ENCODE data around the gene KRIT1. TPM values are rescaled to one million over a fixed set of nuclear protein-coding genes. Genes with fewer than 3 reads are reported as not detected.

Gene KRIT1
- total and polyA plus RNA-seq, 2 of the 13 experiments (the other 11 are each of a cell fraction or from before 2014, with no cell fraction given): 29.4 to 37.7 TPM

DNA sequence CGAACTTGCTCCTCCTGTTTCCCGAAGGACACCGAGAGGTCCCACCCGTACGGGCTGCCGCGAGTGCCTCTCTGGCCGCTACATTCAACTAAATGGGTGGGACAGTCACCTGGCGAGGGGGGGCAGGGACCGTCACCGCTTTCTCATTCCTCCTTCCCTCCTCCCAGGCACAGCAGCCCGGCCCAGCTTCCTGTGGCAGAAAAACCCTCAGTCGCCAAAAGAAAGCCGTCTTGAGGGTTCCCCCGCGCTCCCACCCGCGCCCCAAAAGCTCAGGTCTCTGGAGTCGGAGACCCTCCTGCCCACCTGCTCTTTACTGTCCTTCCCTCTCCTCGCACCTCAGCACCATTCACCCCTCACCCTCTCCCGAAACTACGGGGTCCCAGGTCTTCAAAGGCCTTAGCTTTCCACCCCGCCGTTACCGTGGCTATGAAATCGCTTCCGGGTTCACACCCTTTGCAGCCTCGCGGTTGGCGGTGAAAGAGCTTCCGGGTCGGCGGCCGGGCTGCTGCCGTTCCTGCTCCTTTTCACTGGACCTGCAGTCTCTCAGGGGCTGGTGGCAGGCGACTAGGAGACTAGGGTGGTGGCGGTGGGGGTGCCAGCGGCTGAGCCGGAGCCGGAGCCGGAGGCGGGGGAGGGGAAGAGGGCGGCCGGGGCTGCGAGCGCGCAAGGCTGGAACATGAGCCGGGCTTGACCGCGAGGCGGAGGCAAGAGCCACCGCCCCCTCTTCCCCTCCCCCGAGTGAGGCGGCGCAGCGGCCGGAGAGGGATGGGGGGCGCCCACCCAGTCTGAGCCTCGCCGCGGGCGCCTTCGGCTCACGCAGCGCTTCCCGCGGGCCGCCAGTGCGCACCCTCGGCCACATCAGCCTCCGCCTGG is at the start of gene KRIT1, which contains the start of gene ANKIB1 (continued):
- no peak for TF ChIP-seq ZFP82 (CRISPR knock-in tag; IDR thresholded peaks at IDR 0.05; ENCODE audit: borderline replicate concordance)
- peak; percentile 36 for TF ChIP-seq ZNF781 (CRISPR knock-in tag; IDR thresholded peaks at IDR 0.05; ENCODE audit: borderline replicate concordance, not compliant biosample characterization)
- TF ChIP-seq KLF15 (CRISPR knock-in tag; IDR thresholded peaks at IDR 0.05; ENCODE audit: borderline replicate concordance): no peak
- no peak for TF ChIP-seq SAFB2 (CRISPR knock-in tag; IDR thresholded peaks at IDR 0.05; ENCODE audit: borderline replicate concordance, low read depth)
- peak; percentile 80 for TF ChIP-seq NFYC (CRISPR knock-in tag; IDR thresholded peaks at IDR 0.05)
- TF ChIP-seq TERF1 (CRISPR knock-in tag; IDR thresholded peaks at IDR 0.05): no peak
- TF ChIP-seq ZBTB7A (CRISPR knock-in tag; IDR thresholded peaks at IDR 0.05): peak; percentile 59; the same call in 1 of the 2 replicates
- no peak; the same call in none of the 2 replicates for TF ChIP-seq ZNF317 (CRISPR knock-in tag; IDR thresholded peaks at IDR 0.05)
- TF ChIP-seq ZNF225 (CRISPR knock-in tag; IDR thresholded peaks at IDR 0.05): peak; percentile 80; the same call in 1 of the 2 replicates
- TF ChIP-seq RBM39 (IDR thresholded peaks at IDR 0.05; ENCODE audit: low read depth, low read length, poor library complexity, severe bottlenecking): peak; percentile 95
- no peak for TF ChIP-seq ZNF670 (CRISPR knock-in tag; IDR thresholded peaks at IDR 0.05; ENCODE audit: borderline replicate concordance)
- TF ChIP-seq KMT2B (CRISPR knock-in tag; IDR thresholded peaks at IDR 0.05): peak; percentile 99
- no peak for TF ChIP-seq TEF (CRISPR knock-in tag; IDR thresholded peaks at IDR 0.05)
- 0 out of 2 replicates have a peak, but pooled peaks have one; percentile 25 for TF ChIP-seq SATB2 (CRISPR knock-in tag; IDR thresholded peaks at IDR 0.05)
- peak; percentile 13; the same call in 1 of the 2 replicates for TF ChIP-seq ZMYM3 (CRISPR knock-in tag; IDR thresholded peaks at IDR 0.05)
- TF ChIP-seq SRSF1 (optimal IDR thresholded peaks at IDR 0.05; ENCODE audit: low read depth, low read length): peak; percentile 73
- TF ChIP-seq, protein P1, sequence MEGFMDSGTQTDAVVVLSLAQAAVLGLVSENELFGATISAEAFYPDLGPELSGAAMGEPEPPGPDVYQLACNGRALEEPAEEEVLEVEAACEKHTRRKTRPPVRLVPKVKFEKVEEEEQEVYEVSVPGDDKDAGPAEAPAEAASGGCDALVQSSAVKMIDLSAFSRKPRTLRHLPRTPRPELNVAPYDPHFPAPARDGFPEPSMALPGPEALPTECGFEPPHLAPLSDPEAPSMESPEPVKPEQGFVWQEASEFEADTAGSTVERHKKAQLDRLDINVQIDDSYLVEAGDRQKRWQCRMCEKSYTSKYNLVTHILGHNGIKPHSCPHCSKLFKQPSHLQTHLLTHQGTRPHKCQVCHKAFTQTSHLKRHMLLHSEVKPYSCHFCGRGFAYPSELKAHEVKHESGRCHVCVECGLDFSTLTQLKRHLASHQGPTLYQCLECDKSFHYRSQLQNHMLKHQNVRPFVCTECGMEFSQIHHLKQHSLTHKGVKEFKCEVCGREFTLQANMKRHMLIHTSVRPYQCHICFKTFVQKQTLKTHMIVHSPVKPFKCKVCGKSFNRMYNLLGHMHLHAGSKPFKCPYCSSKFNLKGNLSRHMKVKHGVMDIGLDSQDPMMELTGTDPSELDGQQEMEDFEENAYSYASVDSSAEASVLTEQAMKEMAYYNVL (CRISPR knock-in tag; IDR thresholded peaks at IDR 0.05; ENCODE audit: borderline replicate concordance): 0 out of 2 replicates have a peak, but pooled peaks have one; percentile 22
- TF ChIP-seq ZNF280D (CRISPR knock-in tag; IDR thresholded peaks at IDR 0.05): peak; percentile 85; the same call in 1 of the 2 replicates
- TF ChIP-seq ZFP62 (CRISPR knock-in tag; IDR thresholded peaks at IDR 0.05): no peak
- no peak for TF ChIP-seq SMC3 (IDR thresholded peaks at IDR 0.05; ENCODE audit: low read length)
- no peak; the same call in 1 of the 2 replicates for TF ChIP-seq ZFP1 (CRISPR knock-in tag; IDR thresholded peaks at IDR 0.05)
- no peak for TF ChIP-seq JUNB (CRISPR knock-in tag; IDR thresholded peaks at IDR 0.05; ENCODE audit: borderline replicate concordance)
